H9 (cell line): Measurements from ENCODE around the gene STX11. TPM values are rescaled to one million over a fixed set of nuclear protein-coding genes. Genes with fewer than 3 reads are reported as not detected.

Experiments used
- DNase-seq: peaks from one replicate; pipeline ENCODE4 v3.0.0-alpha.2; 2017
- H2AFZ ChIP-seq: one replicate; pipeline ENCODE4 v1.6.1; 2013; ENCODE audit warnings: mild to moderate bottlenecking, low read length, control low read depth, moderate library complexity
- H2AK5ac ChIP-seq: 2 replicates; pipeline ENCODE4 v1.6.1; 2013; ENCODE audit warnings: low read length, control low read depth, mixed read lengths; ENCODE audit not compliant: insufficient read length
- H2BK120ac ChIP-seq: one replicate; pipeline ENCODE4 v1.6.1; 2013; ENCODE audit warnings: low read depth, mild to moderate bottlenecking, low read length, control low read depth, inconsistent platforms; ENCODE audit not compliant: poor library complexity, severe bottlenecking
- H2BK12ac ChIP-seq: 2 replicates; pipeline ENCODE4 v1.6.1; 2013; ENCODE audit warnings: low read length, control low read depth, mixed read lengths, low read depth; ENCODE audit not compliant: insufficient read length
- H2BK15ac ChIP-seq: 2 replicates; pipeline ENCODE4 v1.6.1; 2013; ENCODE audit warnings: low read depth, low read length, control low read depth
- H2BK20ac ChIP-seq: one replicate; pipeline ENCODE4 v1.6.1; 2013; ENCODE audit warnings: low read depth, mild to moderate bottlenecking, low read length, control low read depth, inconsistent platforms; ENCODE audit not compliant: poor library complexity, severe bottlenecking
- H2BK5ac ChIP-seq: 2 replicates; pipeline ENCODE4 v1.6.1; 2013; ENCODE audit warnings: low read length, control low read depth, mixed read lengths; ENCODE audit not compliant: insufficient read length
- H3K14ac ChIP-seq: 2 replicates; pipeline ENCODE4 v1.6.1; 2013; ENCODE audit warnings: low read length, control low read depth; ENCODE audit not compliant: insufficient read depth
- H3K18ac ChIP-seq: 2 replicates; pipeline ENCODE4 v1.6.1; 2013; ENCODE audit warnings: low read depth, mild to moderate bottlenecking, mixed read lengths, low read length, control low read depth; ENCODE audit not compliant: insufficient read length
- H3K23ac ChIP-seq: 2 replicates; pipeline ENCODE4 v1.6.1; 2013; ENCODE audit warnings: low read length, control low read depth, mixed read lengths, low read depth; ENCODE audit not compliant: insufficient read length
- H3K23me2 ChIP-seq: 2 replicates; pipeline ENCODE4 v1.6.1; 2013; ENCODE audit warnings: low read depth, mild to moderate bottlenecking, mixed read lengths, low read length, control low read depth; ENCODE audit not compliant: insufficient read length, poor library complexity, severe bottlenecking
- H3K27ac ChIP-seq: 2 replicates; pipeline ENCODE4 v1.5.1; 2013; ENCODE audit warnings: low read length, control low read depth, mixed read lengths, low read depth; ENCODE audit not compliant: insufficient read length
- H3K27me3 ChIP-seq: 2 replicates; pipeline ENCODE4 v1.6.1; 2013; ENCODE audit warnings: low read length, control low read depth, inconsistent platforms; ENCODE audit not compliant: insufficient read depth
- H3K4ac ChIP-seq: 2 replicates; pipeline ENCODE4 v1.6.1; 2013; ENCODE audit warnings: low read depth, mild to moderate bottlenecking, control low read depth, inconsistent platforms, low read length, moderate library complexity
- H3K4me1 ChIP-seq: 2 replicates; pipeline ENCODE4 v1.6.1; 2013; ENCODE audit warnings: low read length, control low read depth, inconsistent platforms; ENCODE audit not compliant: insufficient read depth
- H3K4me2 ChIP-seq: 2 replicates; pipeline ENCODE4 v1.6.1; 2013; ENCODE audit warnings: low read length, control low read depth, mixed read lengths; ENCODE audit not compliant: insufficient read length, insufficient read depth
- H3K56ac ChIP-seq: 2 replicates; pipeline ENCODE4 v1.6.1; 2013; ENCODE audit warnings: low read depth, mild to moderate bottlenecking, mixed read lengths, low read length, control low read depth; ENCODE audit not compliant: insufficient read length
- H3K79me1 ChIP-seq: 2 replicates; pipeline ENCODE4 v1.6.1; 2013; ENCODE audit warnings: low read depth, mild to moderate bottlenecking, moderate library complexity, low read length, control low read depth, inconsistent platforms; ENCODE audit not compliant: insufficient read depth, poor library complexity, severe bottlenecking
- H3K79me2 ChIP-seq: 2 replicates; pipeline ENCODE4 v1.6.1; 2013; ENCODE audit warnings: low read length, control low read depth, inconsistent platforms; ENCODE audit not compliant: insufficient read depth
- H3K9ac ChIP-seq: 2 replicates; pipeline ENCODE4 v1.6.1; 2013; ENCODE audit warnings: low read length, control low read depth, mixed read lengths; ENCODE audit not compliant: insufficient read length; ENCODE audit errors: extremely low read depth
- H3K9me3 ChIP-seq: one replicate; pipeline ENCODE4 v1.6.1; 2013; ENCODE audit warnings: low read depth, low read length, inconsistent platforms; ENCODE audit not compliant: control insufficient read depth
- H3T11ph ChIP-seq: one replicate; pipeline ENCODE4 v1.6.1; 2013; ENCODE audit warnings: mild to moderate bottlenecking, low read length, control low read depth, inconsistent platforms
- H4K20me1 ChIP-seq: one replicate; pipeline ENCODE4 v1.6.1; 2013; ENCODE audit not compliant: control insufficient read depth, insufficient read length, insufficient read depth
- H4K5ac ChIP-seq: 2 replicates; pipeline ENCODE4 v1.6.1; 2013; ENCODE audit warnings: low read depth, mild to moderate bottlenecking, mixed read lengths, low read length, control low read depth; ENCODE audit not compliant: insufficient read length
- H4K8ac ChIP-seq: replicated peaks from 2 replicates; pipeline ENCODE4 v1.6.1; 2013; ENCODE audit warnings: low read length, control low read depth, mixed read lengths, low read depth; ENCODE audit not compliant: insufficient read length
- H4K91ac ChIP-seq: 2 replicates; pipeline ENCODE4 v1.6.1; 2013; ENCODE audit warnings: low read depth, mild to moderate bottlenecking, moderate library complexity, mixed read lengths, low read length, control low read depth; ENCODE audit not compliant: insufficient read length
- H3K27ac Mint-ChIP-seq, 3 experiments: 2 replicates in 2 of 3; 3 replicates in 1 of 3; pipeline ENCODE4 v1.8.0; 2020 to 2021; ENCODE audit warnings: mixed read lengths in 3 of 3, mild to moderate bottlenecking in 1 of 3, moderate library complexity in 1 of 3
- H3K27me3 Mint-ChIP-seq: 2 replicates; pipeline ENCODE4 v1.8.0; 2021; ENCODE audit warnings: low read depth, mild to moderate bottlenecking, moderate library complexity, mixed read lengths
- H3K36me3 Mint-ChIP-seq, 3 experiments: 2 replicates in 2 of 3; 3 replicates in 1 of 3; pipeline ENCODE4 v1.8.0; 2020 to 2021; ENCODE audit warnings: low read depth in 3 of 3, mixed read lengths in 3 of 3; ENCODE audit not compliant: insufficient read depth in 1 of 3
- H3K4me1 Mint-ChIP-seq, 2 experiments: 2 replicates each; pipeline ENCODE4 v1.8.0; 2020; ENCODE audit warnings: mixed read lengths in 2 of 2
- H3K4me3 Mint-ChIP-seq, 2 experiments: 2 replicates in 1 of 2; 3 replicates in 1 of 2; pipeline ENCODE4 v1.8.0; 2020 to 2021; ENCODE audit warnings: mild to moderate bottlenecking in 2 of 2, mixed read lengths in 2 of 2, moderate library complexity in 1 of 2
- H3K9me3 Mint-ChIP-seq, 2 experiments: 2 replicates in 1 of 2; 3 replicates in 1 of 2; pipeline ENCODE4 v1.8.0; 2020; ENCODE audit warnings: mild to moderate bottlenecking in 2 of 2, mixed read lengths in 2 of 2, moderate library complexity in 1 of 2
- CTCF ChIP-seq: fragments of 200-600 bp; sonication (generic); conservative IDR thresholded peaks from 3 replicates; pipeline ENCODE4 v1.8.0; 2021; ENCODE audit warnings: antibody characterized with exemption, mild to moderate bottlenecking
- WGBS: extraction: QIAGEN DNeasy Blood & Tissue Kit; methylation state at CpG from one replicate; pipeline ENCODE4 v1.1.7; 2013; ENCODE audit warnings: missing lambda C conversion rate, low lambda C conversion rate, mixed read lengths; ENCODE audit not compliant: insufficient read length; ENCODE audit errors: extremely low coverage; 5-methylcytosine and 5-hydroxymethylcytosine counted together
- total RNA-seq: library from RNA; stranded (reverse); gene quantifications from 2 replicates; pipeline ENCODE4 v1.2.1, GENCODE V29; 2021

Gene STX11
- total RNA-seq, 1 experiment from 2014 or later = 0.22 TPM

- no peak overlapping the region for H4K8ac ChIP-seq
- H3K27ac ChIP-seq = no peak overlapping the region
- no peak overlapping the region for H2AFZ ChIP-seq
- DNase-seq = no peak
- H3K4ac ChIP-seq = no peak overlapping the region
- Mint-ChIP-seq H3K4me3 (no peak overlapping the region), H3K27me3 (no peaks in the 10 kb centered on the region), H3K9me3 (no peaks in the 10 kb centered on the region), H3K27ac (no peak overlapping the region), H3K4me1 (peaks cover 8 to 10% of the 10 kb centered on the region in 2 experiments), H3K36me3 (peaks cover 0 to 1% (median 0%) of the 10 kb centered on the region in 3 experiments; a peak in 1 of 7 replicates)
- H2BK5ac ChIP-seq = no peak overlapping the region
- no peaks in the 10 kb centered on the region for H3K79me2 ChIP-seq
- no peaks in the 10 kb centered on the region for H3K9me3 ChIP-seq
- no peak for TF ChIP-seq CTCF
- no peak overlapping the region for H2BK12ac ChIP-seq
- H3K23me2 ChIP-seq = no peaks in the 10 kb centered on the region
- peaks cover 2% of the 10 kb centered on the region; the same call in 1 of the 2 replicates for H3K4me1 ChIP-seq
- no peak overlapping the region for H4K5ac ChIP-seq
- no peak overlapping the region for H3T11ph ChIP-seq
- H3K27me3 ChIP-seq = no peaks in the 10 kb centered on the region
- no peaks in the 10 kb centered on the region for H4K20me1 ChIP-seq
- no peak overlapping the region for H4K91ac ChIP-seq
- no peak overlapping the region for H3K14ac ChIP-seq
- no peak overlapping the region for H2BK120ac ChIP-seq
- no peaks in the 10 kb centered on the region for H3K79me1 ChIP-seq
- H3K9ac ChIP-seq = no peak overlapping the region
- H2AK5ac ChIP-seq = no peak overlapping the region
- H3K56ac ChIP-seq = no peak overlapping the region
- WGBS = no CpG with 5 or more reads among the region's 3 CpGs
- no peak overlapping the region for H2BK15ac ChIP-seq
- no peak overlapping the region for H3K4me2 ChIP-seq
- H3K18ac ChIP-seq = no peak overlapping the region
- H2BK20ac ChIP-seq = no peak overlapping the region
- no peak overlapping the region for H3K23ac ChIP-seq
Observed at GRCh38 chr6:144190080-144190479, 39.8 kb downstream of the STX11 start.
